Limb (tissue), 2 donors: ENCODE results near the gene SCG2.
"Not testable (repeated sequence)": the region's sequence is repeated elsewhere in the genome, so short reads cannot be mapped to it uniquely, and the experiment has no call there.

Experiments
- DNase-seq, 2 donors: peaks; one replicate each; pipeline ENCODE4 v3.0.0-alpha.2; 2016; ENCODE audit errors: extremely low spot score in 2 of 2

Gene SCG2

GRCh38 chr2:223612501-223612900 lies 10.3 kb upstream of the SCG2 start:
- no peak for DNase-seq

- no peak for DNase-seq
Measured at GRCh38 chr2:223611061-223611460, 8.9 kb upstream of the SCG2 start.

- DNase-seq = no peak
Measured at GRCh38 chr2:223607476-223607875, 5.3 kb upstream of the SCG2 start.

- DNase-seq = no peak
Measured at GRCh38 chr2:223606946-223607345, 4.8 kb upstream of the SCG2 start.

DNA sequence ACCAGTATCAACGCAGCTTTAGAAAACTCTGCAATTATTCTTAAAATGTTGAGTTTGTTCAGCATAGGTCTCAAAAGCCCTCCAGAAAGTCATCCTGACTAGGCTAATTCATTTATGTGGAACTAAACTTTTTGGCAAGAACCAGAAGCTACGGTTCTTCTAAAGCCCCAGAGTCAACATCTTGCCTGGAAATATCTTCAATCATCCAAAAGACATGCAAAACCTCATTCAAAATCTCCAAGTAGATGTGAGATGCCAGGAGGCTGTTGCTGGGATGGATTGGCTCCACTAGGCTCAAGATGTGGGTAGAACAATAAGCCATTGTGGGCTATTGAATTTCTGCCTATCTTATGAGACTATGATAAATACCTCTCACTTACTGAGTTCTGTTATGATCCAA lies 2.1 kb upstream of the SCG2 start:
- DNase-seq = no peak

GRCh38 chr2:223602972-223603371 lies 811 bp upstream of the SCG2 start:
- DNase-seq = no peak

- DNase-seq = no peak
Measured at GRCh38 chr2:223601018-223601417, 1.1 kb downstream of the SCG2 start.

GRCh38 chr2:223599640-223600380 lies 2.4 kb downstream of the SCG2 start:
- DNase-seq = no peak

DNA sequence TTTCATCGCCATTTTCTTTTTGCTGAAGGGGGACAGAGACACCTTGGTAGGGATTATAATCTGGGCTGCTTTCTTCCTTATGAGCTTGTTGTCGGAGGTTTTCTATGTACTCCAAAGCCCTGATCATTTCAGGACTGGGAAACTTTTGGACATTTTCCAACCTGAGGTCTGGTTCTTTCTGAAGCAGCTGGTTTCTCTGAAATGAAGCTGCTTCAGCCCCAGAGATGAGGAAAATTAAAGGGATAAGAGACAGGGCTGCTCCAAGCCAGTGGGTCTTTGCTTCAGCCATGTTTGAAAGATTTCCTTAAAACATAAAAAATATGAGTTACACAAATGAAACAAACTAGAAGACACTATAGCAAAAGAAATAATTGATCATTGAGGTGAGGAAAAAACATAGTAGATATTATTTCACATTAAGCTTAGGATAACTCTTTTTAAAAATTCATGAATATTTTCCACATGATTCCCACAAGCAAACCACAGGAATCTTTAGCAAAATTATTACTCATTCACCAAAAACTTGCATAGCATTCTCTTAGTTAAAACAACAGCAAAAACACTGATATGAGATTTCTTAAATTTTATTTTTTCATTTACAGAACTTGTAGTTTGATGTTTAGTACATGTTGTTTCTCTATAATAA lies 3.0 kb downstream of the SCG2 start:
- no peak for DNase-seq

DNA sequence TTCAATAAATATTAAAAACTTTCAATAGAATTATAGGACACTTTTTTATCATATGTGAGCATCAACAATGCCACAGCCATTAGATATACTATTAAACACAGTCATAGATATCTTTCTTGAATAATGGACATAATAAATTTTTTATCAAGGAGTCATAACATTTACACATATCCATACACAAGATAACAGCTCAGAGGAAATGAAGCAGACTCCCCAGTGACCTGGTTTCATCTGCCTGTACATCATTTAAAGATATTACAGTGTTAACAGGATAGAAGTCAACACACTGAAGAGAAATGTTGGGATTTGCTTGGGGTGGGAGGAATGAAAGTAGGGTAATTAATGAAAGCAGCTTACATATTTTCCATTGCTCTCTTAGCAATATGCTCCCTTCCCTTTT lies 5.1 kb downstream of the SCG2 start:
- no peak for DNase-seq

GRCh38 chr2:223596208-223596607 lies 6.0 kb downstream of the SCG2 start:
- DNase-seq = no peak

DNA sequence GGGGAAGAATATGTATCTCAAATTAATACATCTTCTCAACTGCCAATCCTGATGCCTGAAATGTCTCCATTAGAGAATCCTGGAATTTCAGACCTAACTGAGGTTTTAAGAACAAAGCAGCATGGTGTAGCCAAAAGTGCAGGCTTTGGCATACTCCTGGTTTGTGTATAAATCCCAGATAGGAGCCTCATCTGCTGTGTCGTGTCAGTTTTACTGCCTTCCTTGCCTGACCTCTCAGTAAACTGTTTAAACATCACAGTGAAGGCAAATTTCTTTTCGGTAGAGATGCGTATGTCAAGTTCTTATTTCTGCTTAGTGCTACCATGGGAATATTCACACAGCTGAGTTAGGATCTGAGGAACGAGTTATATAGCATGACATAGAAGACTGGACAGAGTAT lies 7.3 kb downstream of the SCG2 start:
- no peak for DNase-seq

DNA sequence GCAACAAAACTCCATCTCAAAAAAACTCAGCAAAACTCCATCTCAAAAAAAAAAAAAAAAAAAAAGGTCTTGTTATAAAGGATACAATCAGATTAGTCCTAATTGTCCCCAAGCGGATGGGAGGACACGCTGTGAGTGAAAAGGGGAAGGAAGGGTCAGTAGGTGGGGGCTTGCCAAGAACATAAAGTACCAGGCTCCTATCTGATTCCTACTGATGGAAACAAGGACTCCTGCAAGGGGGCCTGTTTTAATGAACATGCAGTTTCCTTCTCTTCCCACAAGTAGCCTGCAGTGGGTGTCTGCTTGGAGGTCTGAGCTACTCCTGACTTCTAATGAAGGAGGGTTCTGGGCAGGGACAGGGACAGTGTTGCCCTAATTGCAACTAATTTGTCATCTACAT lies 7.9 kb downstream of the SCG2 start:
- DNase-seq = no peak

DNA sequence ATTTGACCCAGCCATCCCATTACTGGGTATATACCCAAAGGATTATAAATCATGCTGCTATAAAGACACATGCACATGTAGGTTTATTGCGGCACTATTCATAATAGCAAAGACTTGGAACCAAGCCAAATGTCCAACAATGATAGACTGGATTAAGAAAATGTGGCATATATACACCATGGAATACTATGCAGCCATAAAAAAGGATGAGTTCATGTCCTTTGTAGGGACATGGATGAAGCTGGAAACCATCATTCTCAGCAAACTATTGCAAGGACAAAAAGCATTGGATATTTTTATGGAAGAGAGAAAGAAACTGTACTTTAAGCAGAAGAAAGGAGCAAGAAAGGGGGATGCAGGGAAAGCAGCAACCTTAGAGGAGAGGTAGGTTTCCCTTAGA lies 9.5 kb downstream of the SCG2 start:
- not testable (repeated sequence) for DNase-seq

- DNase-seq = no peak
Measured at GRCh38 chr2:223591596-223591995, 10.6 kb downstream of the SCG2 start.

GRCh38 chr2:223590964-223591363 lies 11.2 kb downstream of the SCG2 start:
- DNase-seq = no peak

DNA sequence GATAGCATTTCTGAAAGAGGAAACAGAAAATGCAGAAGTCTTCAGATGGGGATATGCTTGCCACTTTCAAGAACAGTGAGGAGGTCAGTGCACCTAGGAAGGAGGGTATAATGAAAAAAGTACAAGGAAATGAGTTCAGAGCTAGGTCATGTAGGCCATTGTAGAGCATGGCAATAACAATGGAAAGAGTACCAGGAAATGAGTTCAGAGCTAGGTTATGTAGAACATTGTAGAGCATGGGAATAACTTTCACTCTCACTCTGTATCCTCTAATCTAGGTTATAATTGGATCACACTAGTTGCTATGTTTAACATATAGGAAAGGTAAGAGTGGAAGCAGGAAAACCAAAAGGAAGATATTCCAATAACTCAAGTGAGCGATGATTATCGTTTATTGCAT lies 12.3 kb downstream of the SCG2 start:
- no peak for DNase-seq

- no peak for DNase-seq
Measured at GRCh38 chr2:223588251-223588650, 13.9 kb downstream of the SCG2 start.

DNA sequence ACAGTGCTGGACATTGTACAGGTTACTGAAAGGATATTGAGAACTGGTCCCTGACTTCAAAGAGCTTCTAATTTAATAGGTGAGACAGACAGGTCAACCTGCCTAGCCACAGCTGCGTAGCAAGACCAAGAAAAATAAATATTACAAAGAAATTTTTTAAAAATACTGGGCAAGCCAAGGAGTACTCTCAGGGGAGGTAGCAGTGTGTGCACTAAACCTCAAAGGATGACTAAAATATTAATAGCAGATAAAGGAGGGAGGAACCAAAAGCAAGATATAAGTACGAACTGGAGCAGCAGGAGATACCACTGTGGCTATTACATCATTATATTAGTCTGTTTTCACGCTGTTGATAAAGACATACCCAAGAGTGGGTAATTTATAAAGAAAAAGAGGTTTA lies 14.9 kb downstream of the SCG2 start:
- DNase-seq = no peak

- no peak for DNase-seq
Measured at GRCh38 chr2:223586261-223586660, 15.9 kb downstream of the SCG2 start.

DNA sequence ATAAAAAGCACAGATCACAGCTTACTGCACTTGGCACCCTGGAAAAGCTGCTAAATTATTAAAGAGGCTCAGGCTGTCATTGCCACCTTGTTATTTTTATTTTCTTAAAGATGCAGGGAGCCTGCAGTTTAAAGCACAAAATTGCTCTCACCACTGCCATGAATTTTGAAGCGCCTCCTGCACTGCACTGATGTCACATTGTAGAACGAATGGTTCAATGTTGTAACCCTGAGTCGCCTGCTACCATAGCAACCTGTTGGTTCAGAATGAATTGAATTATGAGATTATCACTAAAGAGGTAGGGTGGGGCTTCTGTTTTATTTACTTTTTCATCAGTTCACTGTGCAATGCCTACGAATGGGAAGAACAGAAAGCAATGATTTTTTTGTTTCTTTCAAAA lies 16.5 kb downstream of the SCG2 start:
- no peak for DNase-seq

DNA sequence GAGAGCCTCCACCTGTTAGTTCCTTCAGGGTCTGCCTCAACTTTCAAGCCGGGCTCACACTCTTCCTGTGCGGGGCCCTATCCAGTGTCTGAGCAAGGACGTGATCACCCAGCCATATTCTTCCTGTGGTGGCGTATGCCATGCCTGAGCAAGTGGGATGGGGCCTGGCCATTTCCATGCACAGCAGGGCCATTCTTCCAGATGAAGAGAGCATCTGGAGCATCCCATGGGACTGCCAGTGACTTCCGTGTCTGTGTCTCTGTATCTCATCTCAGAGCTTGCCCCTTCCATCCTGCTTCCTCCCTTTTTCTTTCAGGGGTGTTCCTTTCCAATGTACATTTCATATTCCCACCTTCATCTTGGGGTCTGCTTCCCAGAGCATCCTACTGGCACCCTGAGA lies 20.2 kb downstream of the SCG2 start:
- DNase-seq = no peak

DNA sequence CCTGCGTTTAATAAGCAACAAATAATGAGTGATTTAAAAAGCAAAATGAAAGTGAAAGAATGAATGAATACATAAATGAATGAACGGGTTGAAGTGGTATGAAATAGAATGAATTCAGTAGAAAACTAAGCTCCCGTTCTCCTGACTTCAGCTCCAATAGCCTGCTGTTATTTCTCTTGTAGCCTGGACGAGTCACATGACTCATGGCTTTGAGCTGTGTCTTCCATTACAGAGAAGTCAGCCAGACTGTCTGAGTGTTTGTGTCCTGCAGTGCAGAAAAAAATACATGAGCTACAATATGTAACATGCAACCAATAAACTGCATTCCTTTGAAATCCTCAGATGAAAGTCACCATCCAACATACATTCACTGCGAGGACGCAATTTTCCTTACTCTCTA lies 21.2 kb downstream of the SCG2 start:
- peak in 1 of 2 donors; percentile 51 for DNase-seq
